K562 treated with DMSO at 1 percent for 24 hours (cell line): ENCODE results near the gene SMG7. TPM values are rescaled to one million over a fixed set of nuclear protein-coding genes. Genes with fewer than 3 reads are reported as not detected.

ENCODE experiments used
- total RNA-seq: library from RNA; unstranded; fragments of 300-600 nt; gene quantifications from 2 replicates; pipeline ENCODE4 v1.2.3, GENCODE V29; 2022; ENCODE audit warnings: low read depth; ENCODE audit not compliant: insufficient read depth

The SMG7 gene, protein sequence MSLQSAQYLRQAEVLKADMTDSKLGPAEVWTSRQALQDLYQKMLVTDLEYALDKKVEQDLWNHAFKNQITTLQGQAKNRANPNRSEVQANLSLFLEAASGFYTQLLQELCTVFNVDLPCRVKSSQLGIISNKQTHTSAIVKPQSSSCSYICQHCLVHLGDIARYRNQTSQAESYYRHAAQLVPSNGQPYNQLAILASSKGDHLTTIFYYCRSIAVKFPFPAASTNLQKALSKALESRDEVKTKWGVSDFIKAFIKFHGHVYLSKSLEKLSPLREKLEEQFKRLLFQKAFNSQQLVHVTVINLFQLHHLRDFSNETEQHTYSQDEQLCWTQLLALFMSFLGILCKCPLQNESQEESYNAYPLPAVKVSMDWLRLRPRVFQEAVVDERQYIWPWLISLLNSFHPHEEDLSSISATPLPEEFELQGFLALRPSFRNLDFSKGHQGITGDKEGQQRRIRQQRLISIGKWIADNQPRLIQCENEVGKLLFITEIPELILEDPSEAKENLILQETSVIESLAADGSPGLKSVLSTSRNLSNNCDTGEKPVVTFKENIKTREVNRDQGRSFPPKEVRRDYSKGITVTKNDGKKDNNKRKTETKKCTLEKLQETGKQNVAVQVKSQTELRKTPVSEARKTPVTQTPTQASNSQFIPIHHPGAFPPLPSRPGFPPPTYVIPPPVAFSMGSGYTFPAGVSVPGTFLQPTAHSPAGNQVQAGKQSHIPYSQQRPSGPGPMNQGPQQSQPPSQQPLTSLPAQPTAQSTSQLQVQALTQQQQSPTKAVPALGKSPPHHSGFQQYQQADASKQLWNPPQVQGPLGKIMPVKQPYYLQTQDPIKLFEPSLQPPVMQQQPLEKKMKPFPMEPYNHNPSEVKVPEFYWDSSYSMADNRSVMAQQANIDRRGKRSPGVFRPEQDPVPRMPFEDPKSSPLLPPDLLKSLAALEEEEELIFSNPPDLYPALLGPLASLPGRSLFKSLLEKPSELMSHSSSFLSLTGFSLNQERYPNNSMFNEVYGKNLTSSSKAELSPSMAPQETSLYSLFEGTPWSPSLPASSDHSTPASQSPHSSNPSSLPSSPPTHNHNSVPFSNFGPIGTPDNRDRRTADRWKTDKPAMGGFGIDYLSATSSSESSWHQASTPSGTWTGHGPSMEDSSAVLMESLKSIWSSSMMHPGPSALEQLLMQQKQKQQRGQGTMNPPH
- total RNA-seq = 29.7 and 31.3 TPM in 2 replicates

DNA sequence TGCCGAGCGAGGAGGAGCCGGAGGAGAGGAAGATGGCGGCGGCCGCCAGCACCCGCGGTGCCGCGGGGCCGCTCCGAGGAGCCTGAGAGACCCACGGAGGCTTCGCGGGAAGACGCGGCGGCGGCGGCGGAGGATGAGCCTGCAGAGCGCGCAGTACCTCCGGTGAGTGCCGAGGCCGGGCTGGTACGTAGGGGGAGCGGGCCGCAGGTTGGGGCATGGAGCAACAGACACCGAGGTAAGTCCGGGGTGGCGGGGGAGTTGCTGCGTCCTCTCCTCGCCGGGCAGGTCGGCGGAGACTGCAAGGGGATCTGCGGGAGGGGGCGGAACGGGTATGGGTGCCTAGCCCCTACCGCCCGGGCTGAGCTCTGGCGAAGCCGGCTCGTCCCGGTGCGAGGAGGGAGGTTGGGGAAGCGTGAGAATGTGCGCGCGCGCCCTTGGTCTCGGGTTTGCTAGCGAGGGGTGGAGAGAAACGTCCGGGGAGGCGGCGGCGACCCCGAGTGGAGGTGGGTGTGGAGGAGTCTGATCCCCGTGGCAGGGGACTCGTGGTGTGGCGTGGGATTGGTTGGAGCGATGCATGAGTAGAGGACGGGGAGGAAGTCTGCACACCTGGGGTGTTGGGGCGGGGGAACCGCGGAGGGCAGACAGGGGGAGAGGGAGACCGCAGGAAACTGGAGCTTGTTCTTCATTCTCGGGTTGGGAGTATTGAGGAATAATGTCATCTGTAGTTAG is at the start of gene SMG7:
Gene SMG7, plus strand, starts transcription at position 12 of the 729 bp plus-strand sequence. Its CDS starts 122 bp downstream, at position 134.

DNA sequence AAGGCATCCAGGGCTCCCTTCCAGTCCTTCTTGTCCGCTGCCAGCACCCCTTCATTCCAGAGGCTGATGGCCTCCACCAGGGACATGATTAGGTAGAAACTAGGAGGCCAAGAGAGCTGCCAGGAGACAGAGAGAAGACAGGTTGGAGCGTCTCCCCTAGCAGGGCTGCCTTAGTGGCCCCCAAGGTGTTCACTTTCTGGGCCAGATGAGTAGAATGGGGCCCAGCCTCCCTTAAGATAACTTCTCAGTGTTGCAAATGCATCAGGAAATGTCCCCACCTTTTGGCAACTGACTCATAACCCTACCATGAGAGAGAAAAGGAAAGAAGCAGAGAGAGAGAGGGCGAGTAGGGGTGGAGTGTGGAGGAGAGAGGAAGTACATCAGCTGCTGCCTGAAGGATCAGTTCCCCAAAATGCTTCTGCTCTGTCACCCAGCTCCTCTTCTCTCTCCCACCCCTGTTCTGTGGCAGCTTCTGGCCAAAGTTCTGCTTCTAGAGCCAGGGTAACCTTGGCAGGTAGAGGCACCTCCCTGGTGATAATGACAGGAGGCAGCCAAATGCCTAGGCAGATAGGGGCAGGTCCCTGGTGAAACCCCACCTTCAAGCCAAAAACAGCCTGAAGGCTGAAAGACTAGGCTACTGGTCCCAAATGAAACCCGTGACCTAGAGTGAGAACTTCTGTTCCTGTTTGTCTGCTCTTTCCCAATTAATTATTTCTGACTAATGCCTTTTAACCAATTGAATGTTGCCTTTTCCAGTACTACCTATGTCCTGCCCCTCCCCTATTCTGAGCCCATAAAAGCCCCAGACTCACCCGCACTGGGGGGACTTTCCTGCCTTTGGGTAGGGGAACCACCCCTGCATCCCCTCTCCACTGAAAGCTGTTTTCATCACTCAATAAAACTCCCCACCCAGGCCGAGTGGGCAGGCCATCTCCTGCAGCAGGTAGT is 118.2 kb downstream of the SMG7 start, which contains the start of gene NCF2:
Gene NCF2, minus strand, starts transcription at position 216 of the 948 bp plus-strand sequence. Its CDS starts 130 bp downstream, at position 86.

Other genes starting within 250 kb of the SMG7 start
- not detected in 2 replicates for gene NMNAT2, start 54.1 kb upstream of the SMG7 start, total RNA-seq
- gene NCF2, start 118.0 kb downstream of the SMG7 start, total RNA-seq = 0.47 and 0.93 TPM in 2 replicates
- 141 and 159 TPM in 2 replicates for gene ARPC5, start 163.3 kb downstream of the SMG7 start, total RNA-seq
- not detected in 2 replicates for gene APOBEC4, start 180.8 kb downstream of the SMG7 start, total RNA-seq